RPMI8226 (cell line): ENCODE measurements around the gene CCR4.
"Not testable (repeated sequence)": the region's sequence is repeated elsewhere in the genome, so short reads cannot be mapped to it uniquely, and the experiment has no call there.

ENCODE experiments used
- DNase-seq: peaks from one replicate; pipeline ENCODE4 v3.0.0-alpha.2; 2015

The CCR4 gene

GRCh38 chr3:32954506-32954905 lies 3.1 kb downstream of the CCR4 start:
- DNase-seq, result no peak

- DNase-seq, result no peak
These were observed 5.5 kb downstream of the CCR4 start for GRCh38 chr3:32956750-32957570.

- no peak for DNase-seq
These were observed 7.1 kb downstream of the CCR4 start for GRCh38 chr3:32958509-32958908.

GRCh38 chr3:32959371-32959770 lies 7.9 kb downstream of the CCR4 start:
- DNase-seq, result no peak

- DNase-seq, result no peak
These were observed 9.1 kb downstream of the CCR4 start for GRCh38 chr3:32960404-32961170.

GRCh38 chr3:32961189-32961715 lies 9.8 kb downstream of the CCR4 start:
- no peak for DNase-seq

- DNase-seq, result no peak
These were observed 12.4 kb downstream of the CCR4 start for GRCh38 chr3:32963871-32964270.

GRCh38 chr3:32964781-32965180 lies 13.3 kb downstream of the CCR4 start:
- not testable (repeated sequence) for DNase-seq

GRCh38 chr3:32965617-32966213 lies 14.3 kb downstream of the CCR4 start:
- DNase-seq, result not testable (repeated sequence)

GRCh38 chr3:32966627-32967026 lies 15.2 kb downstream of the CCR4 start:
- DNase-seq, result not testable (repeated sequence)

- no peak for DNase-seq
These were observed 16.9 kb downstream of the CCR4 start for GRCh38 chr3:32968166-32968919.

- no peak for DNase-seq
These were observed 17.5 kb downstream of the CCR4 start for GRCh38 chr3:32968920-32969389.

- DNase-seq, result no peak
These were observed 18.2 kb downstream of the CCR4 start for GRCh38 chr3:32969656-32970055.

- not testable (repeated sequence) for DNase-seq
These were observed 19.8 kb downstream of the CCR4 start for GRCh38 chr3:32971291-32971690.

GRCh38 chr3:32972482-32973146 lies 21.2 kb downstream of the CCR4 start:
- DNase-seq, result no peak

GRCh38 chr3:32973982-32974381 lies 22.5 kb downstream of the CCR4 start:
- no peak for DNase-seq

GRCh38 chr3:32975891-32976595 lies 24.6 kb downstream of the CCR4 start:
- DNase-seq, result no peak

- no peak for DNase-seq
These were observed 26.4 kb downstream of the CCR4 start for GRCh38 chr3:32977861-32978260.

- DNase-seq, result no peak
These were observed 26.9 kb downstream of the CCR4 start for GRCh38 chr3:32978331-32978730.

- DNase-seq, result no peak
These were observed 31.7 kb downstream of the CCR4 start for GRCh38 chr3:32983124-32983523.

GRCh38 chr3:32984918-32985317 lies 33.5 kb downstream of the CCR4 start:
- DNase-seq, result not testable (repeated sequence)
